ENCODE measurements around the gene PPP1R17. TPM values are rescaled to one million over a fixed set of nuclear protein-coding genes. Genes with fewer than 3 reads are reported as not detected.

The PPP1R17 gene
- total RNA-seq, 1 donor from 2014 or later, result 3.9 TPM

DNA sequence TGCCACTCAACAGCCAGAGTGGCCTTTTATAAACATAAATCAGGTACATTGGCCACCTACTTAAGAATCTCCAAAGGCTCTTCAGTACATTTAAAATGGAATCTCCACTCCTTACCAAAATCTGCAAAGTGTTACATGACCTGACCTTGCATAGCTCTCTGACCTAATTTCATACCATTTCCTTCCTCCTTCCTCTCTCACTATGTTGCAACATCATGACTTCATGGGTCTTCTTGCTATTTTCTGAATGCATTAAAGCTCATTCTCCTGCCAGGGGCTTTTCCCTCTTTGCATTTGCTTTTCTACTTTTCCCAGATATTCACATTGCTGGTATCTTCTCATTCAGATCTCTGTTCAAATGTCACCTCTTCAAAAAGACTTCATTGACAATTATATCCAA lies 22.1 kb upstream of the PPP1R17 start:
- Mint-ChIP-seq H3K27me3 (peaks cover 3% of the 10 kb centered on the region), H3K9me3 (no peaks in the 10 kb centered on the region), H3K36me3 (no peaks in the 10 kb centered on the region)

DNA sequence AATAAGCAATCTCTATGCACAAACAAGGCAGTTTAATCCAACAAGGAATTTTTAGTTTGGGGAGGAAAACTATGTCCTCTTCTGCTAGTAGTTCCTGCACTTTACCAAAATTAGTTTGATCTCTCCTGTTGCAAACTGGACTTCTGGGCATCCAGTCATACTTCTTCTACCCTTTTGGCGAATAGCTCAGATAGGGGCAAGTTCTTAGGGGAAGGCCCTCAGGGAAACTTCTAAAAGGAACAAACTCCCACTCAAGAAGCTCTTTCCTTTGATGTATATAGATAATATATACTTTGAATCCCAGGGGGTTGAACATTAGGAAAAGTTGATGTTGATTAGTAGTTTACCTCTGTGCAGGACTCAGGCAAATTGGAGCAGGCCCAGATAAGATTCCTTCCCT lies 21.5 kb upstream of the PPP1R17 start:
- TF ChIP-seq, protein P1, sequence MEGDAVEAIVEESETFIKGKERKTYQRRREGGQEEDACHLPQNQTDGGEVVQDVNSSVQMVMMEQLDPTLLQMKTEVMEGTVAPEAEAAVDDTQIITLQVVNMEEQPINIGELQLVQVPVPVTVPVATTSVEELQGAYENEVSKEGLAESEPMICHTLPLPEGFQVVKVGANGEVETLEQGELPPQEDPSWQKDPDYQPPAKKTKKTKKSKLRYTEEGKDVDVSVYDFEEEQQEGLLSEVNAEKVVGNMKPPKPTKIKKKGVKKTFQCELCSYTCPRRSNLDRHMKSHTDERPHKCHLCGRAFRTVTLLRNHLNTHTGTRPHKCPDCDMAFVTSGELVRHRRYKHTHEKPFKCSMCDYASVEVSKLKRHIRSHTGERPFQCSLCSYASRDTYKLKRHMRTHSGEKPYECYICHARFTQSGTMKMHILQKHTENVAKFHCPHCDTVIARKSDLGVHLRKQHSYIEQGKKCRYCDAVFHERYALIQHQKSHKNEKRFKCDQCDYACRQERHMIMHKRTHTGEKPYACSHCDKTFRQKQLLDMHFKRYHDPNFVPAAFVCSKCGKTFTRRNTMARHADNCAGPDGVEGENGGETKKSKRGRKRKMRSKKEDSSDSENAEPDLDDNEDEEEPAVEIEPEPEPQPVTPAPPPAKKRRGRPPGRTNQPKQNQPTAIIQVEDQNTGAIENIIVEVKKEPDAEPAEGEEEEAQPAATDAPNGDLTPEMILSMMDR (conservative IDR thresholded peaks at IDR 0.05), result no peak
- Mint-ChIP-seq H3K4me3 (no peak overlapping the region), H3K4me1 (ENCODE audit: unreplicated experiment) (no peaks in the 10 kb centered on the region), H3K27ac (no peak overlapping the region), H3K27me3 (peaks cover 3% of the 10 kb centered on the region), H3K9me3 (no peaks in the 10 kb centered on the region), H3K36me3 (no peaks in the 10 kb centered on the region)
- no peak for DNase-seq (ENCODE audit: extremely low spot score, unreplicated experiment)

More for the DNA sequence above, 22.1 kb upstream of the PPP1R17 start:
- no peak for DNase-seq (ENCODE audit: extremely low spot score, unreplicated experiment)
- TF ChIP-seq, protein P1 (conservative IDR thresholded peaks at IDR 0.05), result no peak
- no peaks in the 10 kb centered on the region for H3K4me1 Mint-ChIP-seq (ENCODE audit: unreplicated experiment)
- no peak overlapping the region for H3K27ac Mint-ChIP-seq
- no peak overlapping the region for H3K4me3 Mint-ChIP-seq

DNA sequence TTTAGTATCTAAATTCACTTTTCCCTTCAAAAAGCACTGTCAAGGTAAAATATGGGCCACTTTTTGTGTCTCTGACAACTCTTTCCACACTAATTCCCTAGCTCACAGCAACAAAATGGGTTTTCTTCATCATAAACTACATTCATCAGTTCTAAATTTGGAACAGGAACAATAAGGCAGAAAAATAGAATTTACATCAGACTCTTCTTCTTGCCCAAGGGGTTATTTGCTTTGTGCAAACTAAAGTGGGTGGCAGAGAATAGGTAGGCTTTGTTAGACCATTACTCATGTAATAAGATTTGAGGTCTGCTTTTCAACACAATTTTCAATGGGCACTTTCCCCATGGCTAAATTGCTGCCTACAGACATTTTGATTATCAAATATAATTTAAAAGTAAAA lies 17.6 kb upstream of the PPP1R17 start:
- Mint-ChIP-seq H3K4me1 (ENCODE audit: unreplicated experiment) (no peaks in the 10 kb centered on the region), H3K9me3 (no peaks in the 10 kb centered on the region), H3K36me3 (no peaks in the 10 kb centered on the region), H3K4me3 (no peak overlapping the region), H3K27ac (no peak overlapping the region), H3K27me3 (no peaks in the 10 kb centered on the region)
- no peak for DNase-seq (ENCODE audit: extremely low spot score, unreplicated experiment)
- TF ChIP-seq, protein P1 (conservative IDR thresholded peaks at IDR 0.05), result no peak

DNA sequence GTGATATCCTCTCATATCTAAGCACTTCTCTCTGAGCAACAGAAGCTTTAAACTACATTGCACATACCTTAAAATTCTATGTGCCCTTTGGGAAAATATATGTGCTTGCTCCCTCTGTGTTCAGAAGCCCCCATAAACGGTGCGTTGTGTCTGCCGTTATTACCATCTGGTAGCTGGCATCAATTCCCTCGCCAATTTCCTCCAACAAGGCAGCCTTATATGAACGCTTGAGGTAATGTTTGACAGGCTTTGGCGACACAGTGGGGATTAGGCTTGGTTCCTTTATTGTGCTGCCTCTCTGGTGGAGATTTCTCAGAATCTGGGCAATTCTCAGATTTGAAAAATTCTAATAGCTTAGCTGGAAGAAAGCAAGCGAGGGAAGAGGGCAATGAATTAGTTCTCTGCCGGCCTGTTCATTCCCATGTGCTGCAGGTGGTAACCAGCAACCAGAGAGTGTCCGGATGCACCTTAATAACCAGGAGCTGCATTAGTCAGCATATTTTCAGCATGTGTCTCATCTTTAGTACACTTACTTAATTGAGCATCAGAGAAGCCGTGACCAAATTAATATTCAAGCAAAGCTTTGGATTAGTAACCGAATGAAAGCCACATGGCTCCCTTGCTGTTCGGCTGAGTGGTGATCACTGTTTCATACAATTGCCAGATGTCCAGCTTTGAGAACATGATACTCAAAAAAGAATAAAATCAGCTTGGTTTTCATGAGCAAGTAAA lies 7.3 kb upstream of the PPP1R17 start:
- Mint-ChIP-seq H3K4me3 (no peak overlapping the region), H3K9me3 (no peaks in the 10 kb centered on the region), H3K4me1 (ENCODE audit: unreplicated experiment) (no peaks in the 10 kb centered on the region), H3K36me3 (no peaks in the 10 kb centered on the region), H3K27me3 (no peaks in the 10 kb centered on the region), H3K27ac (no peak overlapping the region)
- no peak for DNase-seq (ENCODE audit: extremely low spot score, unreplicated experiment)
- TF ChIP-seq, protein P1 (conservative IDR thresholded peaks at IDR 0.05), result no peak

DNA sequence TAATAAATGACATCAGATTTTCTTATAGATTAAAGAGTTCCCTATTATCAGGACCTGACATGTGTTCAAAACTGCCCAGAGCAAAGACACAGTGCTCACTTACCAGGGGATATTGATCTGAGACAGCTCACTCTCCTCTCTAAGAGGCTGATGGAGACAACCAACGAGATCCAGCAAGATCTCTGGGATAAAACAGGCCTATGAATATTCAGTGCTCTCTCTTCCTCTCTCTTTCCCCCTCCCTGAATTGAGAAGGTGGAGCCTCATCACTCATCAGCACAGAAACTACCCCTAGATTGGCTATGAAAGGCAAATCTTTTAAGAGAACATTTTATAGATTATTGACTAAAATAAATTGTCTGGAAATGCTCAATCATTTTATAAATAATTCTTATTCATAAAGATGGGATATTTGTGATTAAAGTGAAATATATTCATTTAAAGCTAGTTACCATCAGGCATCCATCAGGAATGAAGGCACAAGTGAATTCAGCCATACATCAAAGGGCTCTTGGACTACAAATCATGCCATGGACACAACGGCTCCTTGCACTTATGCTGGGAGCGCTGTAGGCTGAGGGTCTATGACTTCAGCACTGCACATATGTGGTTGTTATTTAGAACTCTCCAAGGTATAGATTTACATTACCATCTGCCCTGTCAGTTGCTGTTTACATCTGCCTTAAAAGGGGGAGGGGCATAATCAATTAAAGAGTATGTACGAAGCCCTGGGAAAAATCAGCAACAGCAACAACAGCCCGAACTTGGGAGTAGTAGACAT lies 3.4 kb upstream of the PPP1R17 start:
- Mint-ChIP-seq H3K4me1 (ENCODE audit: unreplicated experiment) (no peaks in the 10 kb centered on the region), H3K27me3 (peaks cover 17% of the 10 kb centered on the region), H3K9me3 (no peaks in the 10 kb centered on the region), H3K36me3 (no peaks in the 10 kb centered on the region), H3K4me3 (no peak overlapping the region), H3K27ac (no peak overlapping the region)
- no peak for DNase-seq (ENCODE audit: extremely low spot score, unreplicated experiment)
- TF ChIP-seq, protein P1 (conservative IDR thresholded peaks at IDR 0.05), result no peak
